K562 (cell line): ENCODE data around the gene CARM1. TPM values are rescaled to one million over a fixed set of nuclear protein-coding genes. Genes with fewer than 3 reads are reported as not detected.

Experiments
- ADNP ChIP-seq: fragments of 200-800 bp; sonication (Bioruptor generic); IDR thresholded peaks from 2 replicates; pipeline ENCODE4 v1.6.1; 2016; ENCODE audit warnings: missing genetic modification characterization, missing compliant biosample characterization
- BCL6 ChIP-seq: fragments of 250-450 bp; sonication (Bioruptor Pico); IDR thresholded peaks from 2 replicates; pipeline ENCODE4 v1.4.0; 2020
- DMBX1 ChIP-seq: fragments of 250-450 bp; sonication (Bioruptor Pico); IDR thresholded peaks from 2 replicates; pipeline ENCODE4 v1.8.0; 2022; ENCODE audit warnings: inconsistent platforms, mild to moderate bottlenecking, moderate library complexity, borderline replicate concordance
- DPF2 ChIP-seq: fragments of 450-650 bp; IDR thresholded peaks from 2 replicates; pipeline ENCODE4 v1.6.1; 2016
- EZH2 ChIP-seq: IDR thresholded peaks from 2 replicates; pipeline ENCODE4 v1.6.1; 2012; ENCODE audit warnings: low read depth, mild to moderate bottlenecking, inconsistent platforms, low read length, borderline replicate concordance
- JUN ChIP-seq, 2 experiments: sonication (generic) in 1 of 2; formaldehyde crosslinking in 1 of 2; IDR thresholded peaks; 2 replicates each; pipeline versions ENCODE4 v1.6.1 to v1.8.0; 2012 to 2022; ENCODE audit warnings: borderline replicate concordance in 2 of 2, mild to moderate bottlenecking in 2 of 2, improper control_type of control experiment in 1 of 2, low read depth in 1 of 2, low read length in 1 of 2, missing genetic modification reagents in 1 of 2
- RFX1 ChIP-seq: fragments of 450-650 bp; IDR thresholded peaks from 2 replicates; pipeline ENCODE4 v1.6.1; 2016; ENCODE audit warnings: mild to moderate bottlenecking, moderate library complexity
- RREB1 ChIP-seq: fragments of 250-450 bp; sonication (Bioruptor Pico); IDR thresholded peaks from 2 replicates; pipeline ENCODE4 v1.4.0; 2020
- THAP7 ChIP-seq: fragments of 250-450 bp; sonication (Bioruptor Pico); IDR thresholded peaks from 2 replicates; pipeline ENCODE4 v1.5.0; 2021
- VEZF1 ChIP-seq: fragments of 200-800 bp; sonication (Bioruptor generic); IDR thresholded peaks from 2 replicates; pipeline ENCODE4 v1.6.1; 2017; ENCODE audit warnings: missing genetic modification characterization, missing compliant biosample characterization
- ZNF12 ChIP-seq: sonication (generic); formaldehyde crosslinking; IDR thresholded peaks from 2 replicates; pipeline ENCODE4 v1.4.0; 2020; ENCODE audit warnings: mild to moderate bottlenecking, missing genetic modification reagents
- ZNF174 ChIP-seq: fragments of 250-450 bp; sonication (Bioruptor Pico); IDR thresholded peaks from 2 replicates; pipeline ENCODE4 v1.4.0; 2020; ENCODE audit warnings: mild to moderate bottlenecking
- ZNF3 ChIP-seq: fragments of 250-450 bp; sonication (Bioruptor Pico); IDR thresholded peaks from 2 replicates; pipeline ENCODE4 v1.5.0; 2021; ENCODE audit warnings: mild to moderate bottlenecking, moderate library complexity
- ZNF766 ChIP-seq: fragments of 200-800 bp; sonication (Bioruptor generic); conservative IDR thresholded peaks from 2 replicates; pipeline ENCODE4 v1.6.1; 2016; ENCODE audit warnings: missing genetic modification characterization, missing compliant biosample characterization
- polyA plus RNA-seq, 8 experiments: library from polyadenylated mRNA; depleted of rRNA in 4 of 8; stranded (reverse) in 5 of 8; unstranded in 3 of 8; fragments of >200 nt; fragmentation: Nextera tagmentation in 2 of 8; fragmentation: Illumina TruSeq in 1 of 8; extraction: Ambion mirVana in 2 of 8; extraction: Trizol in 1 of 8; gene quantifications; 2 replicates each; pipeline versions ENCODE4 v1.2.1 to v1.2.3, GENCODE V29; 2011 to 2014; ENCODE audit warnings: inconsistent platforms in 1 of 8, missing spikeins in 1 of 8
- total RNA-seq, 7 experiments: library from RNA; depleted of rRNA in 6 of 7; stranded (reverse); fragments of >200 nt in 6 of 7; fragmentation: Illumina TruSeq in 2 of 7; extraction: Trizol in 2 of 7; gene quantifications; 2 replicates each; pipeline versions ENCODE4 v1.2.1 to v1.2.3, GENCODE V29; 2011 to 2021; ENCODE audit warnings: low replicate concordance in 1 of 7
- TF ChIP-seq, protein P1 (sequence below): fragments of 250-450 bp; sonication (Bioruptor Pico); IDR thresholded peaks from 2 replicates; pipeline ENCODE4 v1.9.0; 2021; ENCODE audit warnings: mild to moderate bottlenecking, inconsistent platforms

The CARM1 gene
- total and polyA plus RNA-seq, 9 of the 15 experiments (the other 6 are each of a cell fraction or from before 2014, with no cell fraction given), result 0.36 to 86.0 (median 29.7) TPM

DNA sequence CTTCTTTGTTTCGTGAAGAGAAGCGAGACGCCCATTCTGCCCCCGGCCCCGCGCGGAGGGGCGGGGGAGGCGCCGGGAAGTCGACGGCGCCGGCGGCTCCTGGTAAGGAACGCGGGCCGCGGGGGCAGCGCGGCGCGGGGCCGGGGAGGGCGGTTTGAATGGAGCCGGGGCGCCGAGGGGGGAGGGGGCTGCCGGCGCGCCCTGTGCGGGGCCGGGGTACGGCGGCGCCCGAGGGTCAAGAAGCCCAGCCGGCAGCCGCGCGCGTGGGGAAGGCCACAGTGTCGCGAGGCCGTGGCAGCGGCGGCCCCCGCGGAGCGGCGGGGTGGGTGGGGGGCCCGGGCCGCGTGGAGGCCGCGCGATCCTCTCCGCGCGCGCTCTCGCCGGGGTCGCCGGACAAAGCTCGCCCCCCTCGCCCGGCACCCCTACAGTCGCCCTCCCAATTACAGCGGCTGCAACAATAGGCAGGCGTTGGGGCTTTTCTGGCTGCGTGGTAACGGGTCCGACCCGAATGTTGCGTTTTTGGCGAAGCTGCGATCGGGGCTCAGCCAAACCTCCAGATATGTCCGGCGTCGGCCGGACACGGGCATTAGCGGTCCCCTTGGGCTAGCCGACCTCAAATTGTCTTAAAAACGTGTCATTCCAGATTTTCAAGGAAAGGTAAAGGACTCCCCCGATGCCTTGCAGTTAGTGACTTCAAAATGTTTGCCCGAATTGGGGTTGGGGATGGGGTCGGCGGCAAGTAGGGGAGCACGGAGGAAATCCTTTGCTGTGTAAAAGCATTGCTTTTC is 89.9 kb downstream of the CARM1 start (continued):
- TF ChIP-seq JUN (IDR thresholded peaks at IDR 0.05; ENCODE audit: borderline replicate concordance, low read depth, low read length), result no peak
- no peak for TF ChIP-seq JUN (CRISPR knock-in tag; IDR thresholded peaks at IDR 0.05; ENCODE audit: borderline replicate concordance)
- no peak for TF ChIP-seq EZH2
- no peak; the same call in 1 of the 2 replicates for TF ChIP-seq RREB1 (CRISPR knock-in tag)
- no peak for TF ChIP-seq DMBX1 (CRISPR knock-in tag)
- TF ChIP-seq ZNF766, result no peak; the same call in none of the 2 replicates
- TF ChIP-seq, protein P1, sequence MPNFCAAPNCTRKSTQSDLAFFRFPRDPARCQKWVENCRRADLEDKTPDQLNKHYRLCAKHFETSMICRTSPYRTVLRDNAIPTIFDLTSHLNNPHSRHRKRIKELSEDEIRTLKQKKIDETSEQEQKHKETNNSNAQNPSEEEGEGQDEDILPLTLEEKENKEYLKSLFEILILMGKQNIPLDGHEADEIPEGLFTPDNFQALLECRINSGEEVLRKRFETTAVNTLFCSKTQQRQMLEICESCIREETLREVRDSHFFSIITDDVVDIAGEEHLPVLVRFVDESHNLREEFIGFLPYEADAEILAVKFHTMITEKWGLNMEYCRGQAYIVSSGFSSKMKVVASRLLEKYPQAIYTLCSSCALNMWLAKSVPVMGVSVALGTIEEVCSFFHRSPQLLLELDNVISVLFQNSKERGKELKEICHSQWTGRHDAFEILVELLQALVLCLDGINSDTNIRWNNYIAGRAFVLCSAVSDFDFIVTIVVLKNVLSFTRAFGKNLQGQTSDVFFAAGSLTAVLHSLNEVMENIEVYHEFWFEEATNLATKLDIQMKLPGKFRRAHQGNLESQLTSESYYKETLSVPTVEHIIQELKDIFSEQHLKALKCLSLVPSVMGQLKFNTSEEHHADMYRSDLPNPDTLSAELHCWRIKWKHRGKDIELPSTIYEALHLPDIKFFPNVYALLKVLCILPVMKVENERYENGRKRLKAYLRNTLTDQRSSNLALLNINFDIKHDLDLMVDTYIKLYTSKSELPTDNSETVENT (CRISPR knock-in tag), result peak; percentile 23; the same call in 1 of the 2 replicates
- no peak for TF ChIP-seq DPF2
- TF ChIP-seq ADNP (tag), result no peak
- no peak for TF ChIP-seq ZNF174 (CRISPR knock-in tag)
- no peak for TF ChIP-seq RFX1
- no peak for TF ChIP-seq THAP7 (CRISPR knock-in tag)
- no peak for TF ChIP-seq ZNF12 (CRISPR knock-in tag)
- TF ChIP-seq BCL6 (CRISPR knock-in tag), result no peak
- TF ChIP-seq ZNF3 (CRISPR knock-in tag), result no peak
- peak; percentile 89 for TF ChIP-seq VEZF1
